PFSK-1 (cell line): ENCODE measurements around the gene AKAP14.

Experiments
- FOXP2 ChIP-seq: optimal IDR thresholded peaks from 2 replicates; pipeline ENCODE3; 2011; ENCODE audit warnings: borderline replicate concordance, control low read depth, inconsistent platforms; ENCODE audit not compliant: insufficient read depth; ENCODE audit errors: extremely low read length, extremely low read depth
- POLR2AphosphoS5 ChIP-seq: IDR thresholded peaks from 2 replicates; pipeline ENCODE4 v1.6.1; 2012; ENCODE audit warnings: low read depth, mild to moderate bottlenecking, control low read depth, low read length, moderate library complexity
- REST ChIP-seq, 2 experiments: IDR thresholded peaks; 2 replicates each; pipeline versions ENCODE4 v1.6.1 to v1.8.0; 2011 to 2012; ENCODE audit warnings: low read depth in 2 of 2, low read length in 2 of 2, control low read depth in 1 of 2, inconsistent platforms in 1 of 2, mild to moderate bottlenecking in 1 of 2, moderate library complexity in 1 of 2; ENCODE audit not compliant: insufficient read depth in 1 of 2
- SIN3A ChIP-seq: IDR thresholded peaks from 2 replicates; pipeline ENCODE4 v1.6.1; 2012; ENCODE audit warnings: mild to moderate bottlenecking, low read length, moderate library complexity, borderline replicate concordance; ENCODE audit not compliant: insufficient read depth
- TAF1 ChIP-seq: IDR thresholded peaks from 2 replicates; pipeline ENCODE4 v1.6.1; 2012; ENCODE audit warnings: low read length, control low read depth, borderline replicate concordance; ENCODE audit not compliant: insufficient read depth

The AKAP14 gene

GRCh38 chrX:119900976-119901375, 5.3 kb downstream of the AKAP14 start:
- TF ChIP-seq TAF1 (no peak), REST (IDR thresholded peaks at IDR 0.05; ENCODE audit: insufficient read depth in 1 of 2, low read depth in 2 of 2, low read length in 2 of 2) (no peak), POLR2AphosphoS5 (no peak), SIN3A (no peak), FOXP2 (no peak)

GRCh38 chrX:119916310-119916709, 20.6 kb downstream of the AKAP14 start:
- TF ChIP-seq POLR2AphosphoS5 (no peak), SIN3A (no peak), REST (IDR thresholded peaks at IDR 0.05; ENCODE audit: insufficient read depth in 1 of 2, low read depth in 2 of 2, low read length in 2 of 2) (no peak), TAF1 (no peak), FOXP2 (no peak)

GRCh38 chrX:119917877-119918276, 22.2 kb downstream of the AKAP14 start:
- TF ChIP-seq REST (IDR thresholded peaks at IDR 0.05; ENCODE audit: insufficient read depth in 1 of 2, low read depth in 2 of 2, low read length in 2 of 2) (no peak), FOXP2 (no peak), POLR2AphosphoS5 (no peak), TAF1 (no peak), SIN3A (no peak)

GRCh38 chrX:119919835-119920585, 24.3 kb downstream of the AKAP14 start:
- TF ChIP-seq POLR2AphosphoS5 (no peak), REST (IDR thresholded peaks at IDR 0.05; ENCODE audit: insufficient read depth in 1 of 2, low read depth in 2 of 2, low read length in 2 of 2) (no peak), FOXP2 (no peak), TAF1 (no peak), SIN3A (no peak)
